HCT116 (cell line): Measurements from ENCODE around the gene SH2D2A. TPM values are rescaled to one million over a fixed set of nuclear protein-coding genes. Genes with fewer than 3 reads are reported as not detected.

Experiments used
- ATAC-seq: fragments of 200-7000 bp; cut with Tn5 transposase; 2 replicates; pipeline ENCODE4 v1.9.1; 2020; ENCODE audit warnings: mild to moderate bottlenecking, moderate library complexity
- BruUV-seq: library from RNA; stranded (reverse); fragments of 400-500 nt; replicated peaks from 2 replicates; lab custom pipeline; 2021; lab: Mats Ljungman, UMichigan
- CTCF ChIA-PET: fragments of 300-600 bp; sonication (Branson Sonifier 250); formaldehyde crosslinking; loops from one replicate; lab custom pipeline; 2021; ENCODE audit warnings: antibody characterized with exemption; lab: Charles Lee
- POLR2A ChIA-PET: fragments of 300-600, 350-600 bp; sonication (Branson Sonifier 250); formaldehyde crosslinking; loops from one replicate; lab custom pipeline; 2021; ENCODE audit warnings: antibody characterized with exemption; lab: Charles Lee
- RAD21 ChIA-PET, 2 experiments: fragments of 300-600 bp; sonication (Branson Sonifier 250); formaldehyde crosslinking; loops; one replicate each; lab custom pipeline; 2023; ENCODE audit warnings: low total read pairs in 2 of 2; ENCODE audit not compliant: uncharacterized antibody in 2 of 2, unreplicated experiment in 2 of 2, low non-redundant PET in 1 of 2; lab: Charles Lee
- DNase-seq: peaks from one replicate; pipeline ENCODE4 v3.0.0-alpha.2; 2010; ENCODE audit warnings: low read depth, low spot score
- H2AFZ ChIP-seq: fragments of 200-600 bp; shearing (Covaris generic), sonication (generic); 2 replicates; pipeline ENCODE4 v1.6.1; 2017; ENCODE audit warnings: low read depth, mixed run types, mixed read lengths, antibody characterized with exemption, low read length; ENCODE audit not compliant: poor library complexity, severe bottlenecking
- H3K27ac ChIP-seq: 2 replicates; pipeline ENCODE4 v1.5.1; 2012; ENCODE audit warnings: low read depth, low read length
- H3K27me3 ChIP-seq: fragments of 200-600 bp; sonication (generic); 2 replicates; pipeline ENCODE4 v1.6.1; 2016; ENCODE audit warnings: mixed run types, low read length, mixed read lengths; ENCODE audit not compliant: insufficient read depth
- H3K36me3 ChIP-seq, 2 experiments: fragments of 200-500 bp in 1 of 2; fragments of 200-600 bp in 1 of 2; sonication (Bioruptor generic) in 1 of 2; sonication (generic) in 1 of 2; 2 replicates each; pipeline versions ENCODE4 v1.5.1 to v1.6.1; 2014 to 2016; ENCODE audit warnings: low read length in 2 of 2, inconsistent platforms in 1 of 2, mixed read lengths in 1 of 2, mixed run types in 1 of 2; ENCODE audit not compliant: insufficient read depth in 2 of 2, control insufficient read depth in 1 of 2
- H3K4me1 ChIP-seq, 2 experiments: fragments of 200-600 bp in 1 of 2; sonication (generic) in 1 of 2; 2 replicates each; pipeline versions ENCODE4 v1.5.1 to v1.6.1; 2012 to 2017; ENCODE audit warnings: low read length in 2 of 2, inconsistent platforms in 1 of 2, mild to moderate bottlenecking in 1 of 2, mixed read lengths in 1 of 2, mixed run types in 1 of 2, moderate library complexity in 1 of 2; ENCODE audit not compliant: insufficient read depth in 2 of 2, control insufficient read depth in 1 of 2
- H3K4me2 ChIP-seq: fragments of 200-600 bp; sonication (generic); 2 replicates; pipeline ENCODE4 v1.6.1; 2017; ENCODE audit warnings: mixed run types, low read length, mixed read lengths
- H3K4me3 ChIP-seq, 2 experiments: fragments of 200-600 bp in 1 of 2; sonication (generic) in 1 of 2; replicated peaks in 1 of 2; 2 replicates each; pipeline ENCODE4 v1.5.1; 2011 to 2016; ENCODE audit warnings: low read length in 2 of 2, control low read depth in 1 of 2, low read depth in 1 of 2, mild to moderate bottlenecking in 1 of 2, mixed read lengths in 1 of 2, mixed run types in 1 of 2
- H3K79me2 ChIP-seq: fragments of 200-600 bp; sonication (generic); 2 replicates; pipeline ENCODE4 v1.6.1; 2017; ENCODE audit warnings: mild to moderate bottlenecking, mixed run types, low read length, moderate library complexity, mixed read lengths; ENCODE audit not compliant: insufficient read depth
- H3K9ac ChIP-seq: fragments of 200-600 bp; sonication (generic); 2 replicates; pipeline ENCODE4 v1.6.1; 2016; ENCODE audit warnings: low read length, mixed read lengths
- H3K9me2 ChIP-seq: fragments of 200-600 bp; sonication (generic), shearing (Covaris generic); 2 replicates; pipeline ENCODE4 v1.6.1; 2017; ENCODE audit warnings: mixed run types, mild to moderate bottlenecking, moderate library complexity; ENCODE audit not compliant: insufficient read depth
- H3K9me3 ChIP-seq, 2 experiments: fragments of 200-500 bp in 1 of 2; fragments of 200-600 bp in 1 of 2; sonication (Bioruptor generic) in 1 of 2; sonication (generic) in 1 of 2; 2 replicates each; pipeline ENCODE4 v1.6.1; 2014 to 2017; ENCODE audit warnings: low read length in 2 of 2, mixed read lengths in 2 of 2, inconsistent platforms in 1 of 2, low read depth in 1 of 2, mild to moderate bottlenecking in 1 of 2, mixed run types in 1 of 2, moderate library complexity in 1 of 2; ENCODE audit not compliant: control insufficient read depth in 1 of 2, insufficient read depth in 1 of 2
- H4K20me1 ChIP-seq: fragments of 200-600 bp; sonication (generic), shearing (Covaris generic); 2 replicates; pipeline ENCODE4 v1.6.1; 2017; ENCODE audit warnings: mixed run types, mild to moderate bottlenecking, moderate library complexity; ENCODE audit not compliant: insufficient read depth
- ATF3 ChIP-seq: IDR thresholded peaks from 2 replicates; pipeline ENCODE4 v1.6.1; 2012
- CBX3 ChIP-seq: IDR thresholded peaks from 2 replicates; pipeline ENCODE4 v1.6.1; 2012; ENCODE audit warnings: low read depth
- CEBPB ChIP-seq: IDR thresholded peaks from 2 replicates; pipeline ENCODE4 v1.6.1; 2012; ENCODE audit warnings: low read depth
- EGR1 ChIP-seq: IDR thresholded peaks from 2 replicates; pipeline ENCODE4 v1.6.1; 2012; ENCODE audit warnings: low read depth
- FOSL1 ChIP-seq: IDR thresholded peaks from 2 replicates; pipeline ENCODE4 v1.6.1; 2012; ENCODE audit warnings: low read depth
- POLR2A ChIP-seq: IDR thresholded peaks from 2 replicates; pipeline ENCODE4 v1.7.0; 2011; ENCODE audit warnings: borderline replicate concordance; ENCODE audit not compliant: insufficient read depth, insufficient read length; ENCODE audit errors: extremely low read depth
- POLR2AphosphoS5 ChIP-seq: IDR thresholded peaks from 2 replicates; pipeline ENCODE4 v1.6.1; 2011; ENCODE audit warnings: mild to moderate bottlenecking, low read depth, low read length, moderate library complexity
- RAD21 ChIP-seq: IDR thresholded peaks from 2 replicates; pipeline ENCODE4 v1.6.1; 2012; ENCODE audit warnings: low read depth, mild to moderate bottlenecking
- SIN3A ChIP-seq: IDR thresholded peaks from 2 replicates; pipeline ENCODE4 v1.6.1; 2012; ENCODE audit warnings: low read depth
- SP1 ChIP-seq: IDR thresholded peaks from 2 replicates; pipeline ENCODE4 v1.6.1; 2012; ENCODE audit warnings: low read depth
- SRF ChIP-seq: IDR thresholded peaks from 2 replicates; pipeline ENCODE4 v1.6.1; 2012; ENCODE audit warnings: low read depth
- TCF7L2 ChIP-seq: IDR thresholded peaks from 2 replicates; pipeline ENCODE4 v1.7.0; 2011; ENCODE audit warnings: borderline replicate concordance, inconsistent platforms; ENCODE audit not compliant: insufficient read depth, insufficient read length; ENCODE audit errors: extremely low read depth
- YY1 ChIP-seq: IDR thresholded peaks from 2 replicates; pipeline ENCODE4 v1.6.1; 2011; ENCODE audit warnings: low read length, low read depth, moderate library complexity, mild to moderate bottlenecking; ENCODE audit not compliant: insufficient replicate concordance; ENCODE audit errors: extremely low read depth
- ZFX ChIP-seq: fragments of 450-650 bp; IDR thresholded peaks from 2 replicates; pipeline ENCODE4 v1.6.1; 2017
- ZNF274 ChIP-seq: fragments of 200-500 bp; sonication (Bioruptor generic); IDR thresholded peaks from 2 replicates; pipeline ENCODE4 v1.6.1; 2014; ENCODE audit warnings: mild to moderate bottlenecking, low read depth, low read length, inconsistent platforms
- intact Hi-C: fragments of 100-400 bp; cut with micrococcal nuclease; formaldehyde crosslinking; loops from 2 replicates; pipeline ENCODE4 v1.10.0; 2022
- total RNA-seq: library from RNA; stranded (reverse); gene quantifications from one replicate; pipeline ENCODE4 v1.2.1, GENCODE V29; 2021; ENCODE audit not compliant: unreplicated experiment
- TF ChIP-seq, protein P1 (sequence below): IDR thresholded peaks from 2 replicates; pipeline ENCODE4 v1.6.1; 2012; ENCODE audit warnings: low read depth
- TF ChIP-seq, protein P2 (sequence below): IDR thresholded peaks from 2 replicates; pipeline ENCODE4 v1.6.1; 2012
- TF ChIP-seq, protein P3 (sequence below): IDR thresholded peaks from 2 replicates; pipeline ENCODE4 v1.6.1; 2011; ENCODE audit warnings: mild to moderate bottlenecking, low read length, moderate library complexity; ENCODE audit not compliant: insufficient replicate concordance; ENCODE audit errors: extremely low read depth

Gene SH2D2A
- total RNA-seq, 1 experiment from 2014 or later, result 4.8 TPM

GRCh38 chr1:156853761-156854160 lies 37.1 kb upstream of the SH2D2A start:
- CTCF ChIA-PET, result interaction anchor here (1.4 kb wide), 1 partner anchor 128 kb away, joined by 3 read pairs; no protein-coding TSS in a partner anchor
- H3K79me2 ChIP-seq, result no peaks in the 10 kb centered on the region
- RAD21 ChIA-PET, result no interaction called here
- intact Hi-C loops, result no loop called here
- no peaks in the 10 kb centered on the region for H3K36me3 ChIP-seq
- no peak overlapping the region for H2AFZ ChIP-seq
- no peaks in the 10 kb centered on the region for H3K27me3 ChIP-seq
- H4K20me1 ChIP-seq, result no peaks in the 10 kb centered on the region
- H3K4me2 ChIP-seq, result no peak overlapping the region
- no peak overlapping the region for H3K4me3 ChIP-seq
- TF ChIP-seq, protein P1, sequence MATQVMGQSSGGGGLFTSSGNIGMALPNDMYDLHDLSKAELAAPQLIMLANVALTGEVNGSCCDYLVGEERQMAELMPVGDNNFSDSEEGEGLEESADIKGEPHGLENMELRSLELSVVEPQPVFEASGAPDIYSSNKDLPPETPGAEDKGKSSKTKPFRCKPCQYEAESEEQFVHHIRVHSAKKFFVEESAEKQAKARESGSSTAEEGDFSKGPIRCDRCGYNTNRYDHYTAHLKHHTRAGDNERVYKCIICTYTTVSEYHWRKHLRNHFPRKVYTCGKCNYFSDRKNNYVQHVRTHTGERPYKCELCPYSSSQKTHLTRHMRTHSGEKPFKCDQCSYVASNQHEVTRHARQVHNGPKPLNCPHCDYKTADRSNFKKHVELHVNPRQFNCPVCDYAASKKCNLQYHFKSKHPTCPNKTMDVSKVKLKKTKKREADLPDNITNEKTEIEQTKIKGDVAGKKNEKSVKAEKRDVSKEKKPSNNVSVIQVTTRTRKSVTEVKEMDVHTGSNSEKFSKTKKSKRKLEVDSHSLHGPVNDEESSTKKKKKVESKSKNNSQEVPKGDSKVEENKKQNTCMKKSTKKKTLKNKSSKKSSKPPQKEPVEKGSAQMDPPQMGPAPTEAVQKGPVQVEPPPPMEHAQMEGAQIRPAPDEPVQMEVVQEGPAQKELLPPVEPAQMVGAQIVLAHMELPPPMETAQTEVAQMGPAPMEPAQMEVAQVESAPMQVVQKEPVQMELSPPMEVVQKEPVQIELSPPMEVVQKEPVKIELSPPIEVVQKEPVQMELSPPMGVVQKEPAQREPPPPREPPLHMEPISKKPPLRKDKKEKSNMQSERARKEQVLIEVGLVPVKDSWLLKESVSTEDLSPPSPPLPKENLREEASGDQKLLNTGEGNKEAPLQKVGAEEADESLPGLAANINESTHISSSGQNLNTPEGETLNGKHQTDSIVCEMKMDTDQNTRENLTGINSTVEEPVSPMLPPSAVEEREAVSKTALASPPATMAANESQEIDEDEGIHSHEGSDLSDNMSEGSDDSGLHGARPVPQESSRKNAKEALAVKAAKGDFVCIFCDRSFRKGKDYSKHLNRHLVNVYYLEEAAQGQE, result no peak
- TF ChIP-seq ZFX, result no peak
- TF ChIP-seq TCF7L2, result no peak
- no peak for TF ChIP-seq CBX3
- no peak for TF ChIP-seq SIN3A
- TF ChIP-seq, protein P2, sequence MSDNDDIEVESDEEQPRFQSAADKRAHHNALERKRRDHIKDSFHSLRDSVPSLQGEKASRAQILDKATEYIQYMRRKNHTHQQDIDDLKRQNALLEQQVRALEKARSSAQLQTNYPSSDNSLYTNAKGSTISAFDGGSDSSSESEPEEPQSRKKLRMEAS, result no peak
- TF ChIP-seq FOSL1, result no peak
- TF ChIP-seq SP1, result no peak
- no peak for TF ChIP-seq YY1
- TF ChIP-seq RAD21, result no peak
- no peak for TF ChIP-seq POLR2AphosphoS5
- TF ChIP-seq CEBPB, result no peak
- TF ChIP-seq, protein P3, sequence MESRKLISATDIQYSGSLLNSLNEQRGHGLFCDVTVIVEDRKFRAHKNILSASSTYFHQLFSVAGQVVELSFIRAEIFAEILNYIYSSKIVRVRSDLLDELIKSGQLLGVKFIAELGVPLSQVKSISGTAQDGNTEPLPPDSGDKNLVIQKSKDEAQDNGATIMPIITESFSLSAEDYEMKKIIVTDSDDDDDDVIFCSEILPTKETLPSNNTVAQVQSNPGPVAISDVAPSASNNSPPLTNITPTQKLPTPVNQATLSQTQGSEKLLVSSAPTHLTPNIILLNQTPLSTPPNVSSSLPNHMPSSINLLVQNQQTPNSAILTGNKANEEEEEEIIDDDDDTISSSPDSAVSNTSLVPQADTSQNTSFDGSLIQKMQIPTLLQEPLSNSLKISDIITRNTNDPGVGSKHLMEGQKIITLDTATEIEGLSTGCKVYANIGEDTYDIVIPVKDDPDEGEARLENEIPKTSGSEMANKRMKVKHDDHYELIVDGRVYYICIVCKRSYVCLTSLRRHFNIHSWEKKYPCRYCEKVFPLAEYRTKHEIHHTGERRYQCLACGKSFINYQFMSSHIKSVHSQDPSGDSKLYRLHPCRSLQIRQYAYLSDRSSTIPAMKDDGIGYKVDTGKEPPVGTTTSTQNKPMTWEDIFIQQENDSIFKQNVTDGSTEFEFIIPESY, result no peak
- TF ChIP-seq ATF3, result no peak
- no peak for TF ChIP-seq EGR1
- TF ChIP-seq SRF, result no peak
- no peak for TF ChIP-seq POLR2A
- TF ChIP-seq ZNF274, result no peak
- TF ChIP-seq, all 23 proteins: peak for 0
- no peak overlapping the region for H3K9ac ChIP-seq
- DNase-seq, result no peak
- H3K9me3 ChIP-seq, result no peaks in the 10 kb centered on the region
- POLR2A ChIA-PET, result no interaction called here
- no peaks in the 10 kb centered on the region; a peak in 2 of 4 replicates for H3K4me1 ChIP-seq
- H3K9me2 ChIP-seq, result no peaks in the 10 kb centered on the region
- no peak for ATAC-seq
- H3K27ac ChIP-seq, result no peak overlapping the region
- BruUV-seq, result no TSS peak
